BLaER1 treated with 17β-estradiol and CSF1 and Interleukin-3, amounts not matched to agents 10 nM and 100 nM (cell line): ENCODE data around the gene PRPF18.

Experiments used
- H3K27ac ChIP-seq, 11 experiments: shearing (Covaris generic); formaldehyde crosslinking; 2 replicates each; pipeline ENCODE4 v1.8.1; 2022
- H3K27me3 ChIP-seq, 11 experiments: shearing (Covaris generic); formaldehyde crosslinking; 2 replicates each; pipeline ENCODE4 v1.8.1; 2022
- H3K36me3 ChIP-seq, 11 experiments: shearing (Covaris generic); formaldehyde crosslinking; 2 replicates each; pipeline ENCODE4 v1.8.1; 2022
- H3K4me1 ChIP-seq, 10 experiments: shearing (Covaris generic); formaldehyde crosslinking; 2 replicates each; pipeline ENCODE4 v1.8.1; 2022
- H3K4me2 ChIP-seq, 11 experiments: shearing (Covaris generic); formaldehyde crosslinking; 2 replicates each; pipeline ENCODE4 v1.8.1; 2022
- H3K4me3 ChIP-seq, 10 experiments: shearing (Covaris generic); formaldehyde crosslinking; 2 replicates each; pipeline ENCODE4 v1.8.1; 2022
- H3K9ac ChIP-seq, 11 experiments: shearing (Covaris generic); formaldehyde crosslinking; 2 replicates each; pipeline ENCODE4 v1.8.1; 2022
- H3K9me3 ChIP-seq, 11 experiments: shearing (Covaris generic); formaldehyde crosslinking; replicated peaks in 1 of 11; 2 replicates each; pipeline ENCODE4 v1.8.1; 2022
- H4K20me1 ChIP-seq, 11 experiments: shearing (Covaris generic); formaldehyde crosslinking; 2 replicates each; pipeline ENCODE4 v1.8.1; 2022
- Cebpa-rat ChIP-seq, 11 experiments: shearing (Covaris generic); IDR thresholded peaks; 2 replicates each; pipeline ENCODE4 v1.8.1; 2022

PRPF18 gene

GRCh38 chr10:13660551-13660920 is 73.8 kb downstream of the PRPF18 start:
- H3K9ac ChIP-seq: no peak overlapping the region
- H3K9me3 ChIP-seq: peaks cover 0 to 7% (median 0%) of the 10 kb centered on the region in 11 experiments; a peak in 3 of 22 replicates
- TF ChIP-seq Cebpa-rat (IDR thresholded peaks at IDR 0.05): no peak
- peak overlapping the region; percentile 9 to 90 (median 83) for H3K4me2 ChIP-seq
- H4K20me1 ChIP-seq: no peaks in the 10 kb centered on the region; a peak in 1 of 22 replicates
- H3K27me3 ChIP-seq: no peaks in the 10 kb centered on the region
- H3K4me3 ChIP-seq: no peak overlapping the region
- H3K4me1 ChIP-seq: peaks cover 23 to 37% (median 31%) of the 10 kb centered on the region in 10 experiments
- peaks cover 0 to 46% (median 5%) of the 10 kb centered on the region in 11 experiments; a peak in 9 of 22 replicates for H3K36me3 ChIP-seq
- no peak overlapping the region for H3K27ac ChIP-seq

GRCh38 chr10:13661256-13661655 is 74.5 kb downstream of the PRPF18 start:
- Histone ChIP-seq H3K27me3 (no peaks in the 10 kb centered on the region), H3K9ac (no peak overlapping the region), H3K36me3 (peaks cover 0 to 47% (median 6%) of the 10 kb centered on the region in 11 experiments; a peak in 9 of 22 replicates), H3K4me3 (no peak overlapping the region), H3K27ac (no peak overlapping the region), H3K4me1 (peaks cover 23 to 37% (median 31%) of the 10 kb centered on the region in 10 experiments), H3K9me3 (peaks cover 0 to 9% (median 0%) of the 10 kb centered on the region in 11 experiments; a peak in 3 of 22 replicates), H3K4me2 (peak overlapping the region in 3 of 11 experiments; percentile 22 to 86 (median 83); a peak in 1 of 22 replicates), H4K20me1 (no peaks in the 10 kb centered on the region; a peak in 1 of 22 replicates)
- TF ChIP-seq Cebpa-rat (IDR thresholded peaks at IDR 0.05): no peak

GRCh38 chr10:13665516-13666262 is 78.9 kb downstream of the PRPF18 start:
- H3K4me1 ChIP-seq: peaks cover 0 to 7% (median 3%) of the 10 kb centered on the region in 10 experiments; a peak in 12 of 20 replicates
- no peak overlapping the region for H3K4me3 ChIP-seq
- no peak overlapping the region for H3K4me2 ChIP-seq
- no peak for TF ChIP-seq Cebpa-rat (IDR thresholded peaks at IDR 0.05)
- no peaks in the 10 kb centered on the region for H4K20me1 ChIP-seq
- no peak overlapping the region for H3K9ac ChIP-seq
- H3K9me3 ChIP-seq: peaks cover 0 to 10% (median 1%) of the 10 kb centered on the region in 11 experiments; a peak in 9 of 22 replicates
- no peak overlapping the region for H3K27ac ChIP-seq
- H3K36me3 ChIP-seq: peaks cover 0 to 81% (median 0%) of the 10 kb centered on the region in 11 experiments; a peak in 9 of 22 replicates
- no peaks in the 10 kb centered on the region for H3K27me3 ChIP-seq

GRCh38 chr10:13668126-13668525 is 81.4 kb downstream of the PRPF18 start:
- peaks cover 0 to 91% (median 0%) of the 10 kb centered on the region in 11 experiments; a peak in 9 of 22 replicates for H3K36me3 ChIP-seq
- no peak overlapping the region for H3K27ac ChIP-seq
- no peaks in the 10 kb centered on the region for H4K20me1 ChIP-seq
- peaks cover 0 to 23% (median 3%) of the 10 kb centered on the region in 11 experiments; a peak in 9 of 22 replicates for H3K9me3 ChIP-seq
- no peaks in the 10 kb centered on the region for H3K4me1 ChIP-seq
- H3K4me2 ChIP-seq: no peak overlapping the region
- no peaks in the 10 kb centered on the region for H3K27me3 ChIP-seq
- H3K9ac ChIP-seq: no peak overlapping the region
- TF ChIP-seq Cebpa-rat (IDR thresholded peaks at IDR 0.05): no peak
- H3K4me3 ChIP-seq: no peak overlapping the region

GRCh38 chr10:13669182-13669855 is 82.6 kb downstream of the PRPF18 start:
- Histone ChIP-seq H3K4me1 (no peaks in the 10 kb centered on the region), H3K27me3 (no peaks in the 10 kb centered on the region), H3K4me3 (no peak overlapping the region), H3K4me2 (no peak overlapping the region), H3K27ac (no peak overlapping the region), H3K9me3 (peaks cover 0 to 23% (median 3%) of the 10 kb centered on the region in 11 experiments; a peak in 9 of 22 replicates), H4K20me1 (no peaks in the 10 kb centered on the region), H3K9ac (no peak overlapping the region), H3K36me3 (peaks cover 0 to 91% (median 0%) of the 10 kb centered on the region in 11 experiments; a peak in 10 of 22 replicates)
- no peak for TF ChIP-seq Cebpa-rat (IDR thresholded peaks at IDR 0.05)

- Histone ChIP-seq H3K9ac (no peak overlapping the region), H3K36me3 (peaks cover 0 to 95% (median 0%) of the 10 kb centered on the region in 11 experiments; a peak in 10 of 22 replicates), H3K9me3 (peaks cover 0 to 23% (median 3%) of the 10 kb centered on the region in 11 experiments; a peak in 9 of 22 replicates), H3K27me3 (no peaks in the 10 kb centered on the region), H3K4me1 (no peaks in the 10 kb centered on the region), H3K27ac (no peak overlapping the region), H4K20me1 (no peaks in the 10 kb centered on the region; a peak in 1 of 22 replicates), H3K4me3 (no peak overlapping the region), H3K4me2 (no peak overlapping the region)
- no peak for TF ChIP-seq Cebpa-rat (IDR thresholded peaks at IDR 0.05)
Measured at GRCh38 chr10:13669901-13670300, 83.1 kb downstream of the PRPF18 start.

- H3K4me3 ChIP-seq: no peak overlapping the region
- H3K9ac ChIP-seq: no peak overlapping the region
- peaks cover 0 to 23% (median 3%) of the 10 kb centered on the region in 11 experiments; a peak in 9 of 22 replicates for H3K9me3 ChIP-seq
- no peaks in the 10 kb centered on the region; a peak in 1 of 22 replicates for H4K20me1 ChIP-seq
- no peak overlapping the region for H3K4me2 ChIP-seq
- TF ChIP-seq Cebpa-rat (IDR thresholded peaks at IDR 0.05): no peak
- no peaks in the 10 kb centered on the region for H3K4me1 ChIP-seq
- H3K36me3 ChIP-seq: peaks cover 0 to 93% (median 0%) of the 10 kb centered on the region in 11 experiments; a peak in 10 of 22 replicates
- no peak overlapping the region for H3K27ac ChIP-seq
- no peaks in the 10 kb centered on the region for H3K27me3 ChIP-seq
Measured at GRCh38 chr10:13670311-13670710, 83.5 kb downstream of the PRPF18 start.

- H3K4me2 ChIP-seq: no peak overlapping the region
- no peak for TF ChIP-seq Cebpa-rat (IDR thresholded peaks at IDR 0.05)
- no peaks in the 10 kb centered on the region for H3K27me3 ChIP-seq
- no peak overlapping the region for H3K9ac ChIP-seq
- H4K20me1 ChIP-seq: no peaks in the 10 kb centered on the region; a peak in 1 of 22 replicates
- no peaks in the 10 kb centered on the region for H3K4me1 ChIP-seq
- no peak overlapping the region for H3K27ac ChIP-seq
- H3K9me3 ChIP-seq: peaks cover 0 to 23% (median 0%) of the 10 kb centered on the region in 11 experiments; a peak in 8 of 22 replicates
- H3K36me3 ChIP-seq: peaks cover 0 to 82% (median 0%) of the 10 kb centered on the region in 11 experiments; a peak in 8 of 22 replicates
- H3K4me3 ChIP-seq: no peak overlapping the region
Measured at GRCh38 chr10:13671904-13672303, 85.1 kb downstream of the PRPF18 start.

- no peak for TF ChIP-seq Cebpa-rat (IDR thresholded peaks at IDR 0.05)
- Histone ChIP-seq H3K4me1 (no peaks in the 10 kb centered on the region), H3K27ac (no peak overlapping the region), H3K27me3 (no peaks in the 10 kb centered on the region), H3K4me3 (no peak overlapping the region), H3K9me3 (peaks cover 0 to 23% (median 0%) of the 10 kb centered on the region in 11 experiments; a peak in 8 of 22 replicates), H4K20me1 (no peaks in the 10 kb centered on the region; a peak in 1 of 22 replicates), H3K4me2 (no peak overlapping the region), H3K9ac (no peak overlapping the region), H3K36me3 (peaks cover 0 to 86% (median 0%) of the 10 kb centered on the region in 11 experiments; a peak in 8 of 22 replicates)
Measured at GRCh38 chr10:13672548-13672947, 85.8 kb downstream of the PRPF18 start.
